Caco-2 (cell line): ENCODE measurements around the gene MEF2D. TPM values are rescaled to one million over a fixed set of nuclear protein-coding genes. Genes with fewer than 3 reads are reported as not detected.

ENCODE experiments used
- BruUV-seq: library from RNA; stranded (reverse); fragments of 400-500 nt; replicated peaks from 2 replicates; lab custom pipeline; 2021; lab: Mats Ljungman, UMichigan
- CTCF ChIA-PET: fragments of 300-600 bp; sonication (Branson Sonifier 250); formaldehyde crosslinking; loops from one replicate; lab custom pipeline; 2022; ENCODE audit warnings: antibody characterized with exemption; lab: Charles Lee
- POLR2A ChIA-PET: fragments of 300-600 bp; sonication (Branson Sonifier 250); formaldehyde crosslinking; loops from one replicate; lab custom pipeline; 2022; ENCODE audit warnings: antibody characterized with exemption; lab: Charles Lee
- DNase-seq, 2 experiments: peaks; one replicate each; pipeline versions ENCODE4 v3.0.0 to v3.0.0-alpha.2; 2020 to 2022
- H3K27me3 ChIP-seq: replicated peaks from 2 replicates; pipeline ENCODE4 v1.6.0; 2011; ENCODE audit warnings: low read length; ENCODE audit not compliant: control insufficient read depth, insufficient read depth
- H3K36me3 ChIP-seq: 2 replicates; pipeline ENCODE4 v1.5.1; 2011; ENCODE audit warnings: low read length; ENCODE audit not compliant: control insufficient read depth, insufficient read depth
- H3K4me1 ChIP-seq: fragments of 250-450 bp; sonication (Bioruptor Pico); 2 replicates; pipeline ENCODE4 v1.5.1; 2020; ENCODE audit warnings: mild to moderate bottlenecking
- H3K4me3 ChIP-seq: 2 replicates; pipeline ENCODE4 v1.5.1; 2011; ENCODE audit warnings: low read depth, mild to moderate bottlenecking, control low read depth, low read length
- H3K9me3 ChIP-seq: fragments of 250-450 bp; sonication (Bioruptor Pico); 2 replicates; pipeline ENCODE4 v1.5.1; 2020; ENCODE audit warnings: mild to moderate bottlenecking, moderate library complexity
- H3K27ac Mint-ChIP-seq: one replicate; pipeline ENCODE4 v1.8.0; 2022; ENCODE audit warnings: mixed read lengths; ENCODE audit not compliant: unreplicated experiment
- H3K27me3 Mint-ChIP-seq: one replicate; pipeline ENCODE4 v1.8.0; 2022; ENCODE audit warnings: mixed read lengths; ENCODE audit not compliant: insufficient read depth, unreplicated experiment
- H3K36me3 Mint-ChIP-seq: one replicate; pipeline ENCODE4 v1.8.0; 2022; ENCODE audit warnings: mild to moderate bottlenecking, mixed read lengths; ENCODE audit not compliant: insufficient read depth, unreplicated experiment
- H3K4me1 Mint-ChIP-seq: one replicate; pipeline ENCODE4 v1.8.0; 2022; ENCODE audit warnings: low read depth, mixed read lengths; ENCODE audit not compliant: unreplicated experiment
- H3K4me3 Mint-ChIP-seq: one replicate; pipeline ENCODE4 v1.8.0; 2022; ENCODE audit warnings: mild to moderate bottlenecking, moderate library complexity, mixed read lengths; ENCODE audit not compliant: unreplicated experiment
- H3K9me3 Mint-ChIP-seq: one replicate; pipeline ENCODE4 v1.8.0; 2022; ENCODE audit warnings: mixed read lengths; ENCODE audit not compliant: unreplicated experiment
- CTCF ChIP-seq, 2 experiments: fragments of 200-600 bp in 1 of 2; IDR thresholded peaks; 1 replicate in 1 of 2; 2 replicates in 1 of 2; pipeline versions ENCODE4 v1.5.1 to v1.8.0; 2011 to 2022; ENCODE audit warnings: antibody characterized with exemption in 1 of 2, control low read depth in 1 of 2, inconsistent platforms in 1 of 2, low read depth in 1 of 2, low read length in 1 of 2, mild to moderate bottlenecking in 1 of 2, moderate library complexity in 1 of 2; ENCODE audit not compliant: insufficient read depth in 1 of 2, severe bottlenecking in 1 of 2, unreplicated experiment in 1 of 2
- intact Hi-C: fragments of 100-400 bp; cut with micrococcal nuclease; formaldehyde crosslinking; loops from one replicate; pipeline ENCODE4 v1.10.0; 2022; ENCODE audit not compliant: unreplicated experiment
- total RNA-seq: library from RNA; stranded (reverse); gene quantifications from 2 replicates; pipeline ENCODE4 v1.2.3, GENCODE V29; 2022

Gene MEF2D
- total RNA-seq, 1 experiment from 2014 or later = 18.6 TPM

- H3K9me3 Mint-ChIP-seq = no peaks in the 10 kb centered on the region
- no peaks in the 10 kb centered on the region for H3K4me1 Mint-ChIP-seq
- H3K27me3 ChIP-seq = no peaks in the 10 kb centered on the region
- peaks cover 2% of the 10 kb centered on the region for H3K36me3 ChIP-seq
- CTCF ChIA-PET = interaction anchor here (0.7 to 2.2 kb wide), 3 partner anchors 9 to 234 kb away, joined by 3 to 9 read pairs (median 3); no protein-coding TSS in a partner anchor
- H3K36me3 Mint-ChIP-seq = peaks cover 34% of the 10 kb centered on the region
- H3K4me3 Mint-ChIP-seq = no peak overlapping the region
- POLR2A ChIA-PET = interaction anchor here (1.3 to 2.1 kb wide), 3 partner anchors 15 to 32 kb away, joined by 4 to 8 read pairs (median 4); no protein-coding TSS in a partner anchor
- no peak overlapping the region for H3K4me3 ChIP-seq
- intact Hi-C loops = loop anchor here (1.0 kb wide), 1 partner anchor 14 kb away; no protein-coding TSS in a partner anchor
- DNase-seq = peak; percentile 49 to 53
- BruUV-seq = no TSS peak
- no peaks in the 10 kb centered on the region for H3K27me3 Mint-ChIP-seq
- TF ChIP-seq CTCF (IDR thresholded peaks at IDR 0.05; ENCODE audit: insufficient read depth in 1 of 2, low read depth in 1 of 2, low read length in 1 of 2, severe bottlenecking in 1 of 2, unreplicated experiment in 1 of 2) = no peak
- H3K4me1 ChIP-seq = peaks cover 8% of the 10 kb centered on the region
- no peaks in the 10 kb centered on the region for H3K9me3 ChIP-seq
- peak overlapping the region; percentile 69 for H3K27ac Mint-ChIP-seq
Observed at GRCh38 chr1:156471496-156472490, 28.8 kb downstream of the MEF2D start.

GRCh38 chr1:156470473-156470872 lies 30.1 kb downstream of the MEF2D start:
- H3K36me3 ChIP-seq = peaks cover 2% of the 10 kb centered on the region
- no peak overlapping the region for H3K4me3 ChIP-seq
- POLR2A ChIA-PET = interaction anchor here (2.1 kb wide), 1 partner anchor 13 kb away, joined by 8 read pairs; no protein-coding TSS in a partner anchor
- no peak overlapping the region for H3K4me3 Mint-ChIP-seq
- no peak overlapping the region for H3K27ac Mint-ChIP-seq
- BruUV-seq = no TSS peak
- no peaks in the 10 kb centered on the region for H3K9me3 Mint-ChIP-seq
- no peaks in the 10 kb centered on the region for H3K27me3 Mint-ChIP-seq
- CTCF ChIA-PET = interaction anchor here (2.2 kb wide), 1 partner anchor 13 kb away, joined by 9 read pairs; no protein-coding TSS in a partner anchor
- H3K4me1 Mint-ChIP-seq = no peaks in the 10 kb centered on the region
- no peaks in the 10 kb centered on the region for H3K9me3 ChIP-seq
- H3K27me3 ChIP-seq = no peaks in the 10 kb centered on the region
- intact Hi-C loops = no loop called here
- no peak for DNase-seq
- peaks cover 22% of the 10 kb centered on the region for H3K36me3 Mint-ChIP-seq
- no peak for TF ChIP-seq CTCF (IDR thresholded peaks at IDR 0.05; ENCODE audit: insufficient read depth in 1 of 2, low read depth in 1 of 2, low read length in 1 of 2, severe bottlenecking in 1 of 2, unreplicated experiment in 1 of 2)
- peaks cover 8% of the 10 kb centered on the region for H3K4me1 ChIP-seq

GRCh38 chr1:156468693-156469345 lies 31.8 kb downstream of the MEF2D start:
- Mint-ChIP-seq H3K9me3 (no peaks in the 10 kb centered on the region), H3K36me3 (peaks cover 12% of the 10 kb centered on the region), H3K27ac (no peak overlapping the region), H3K4me1 (no peaks in the 10 kb centered on the region), H3K27me3 (no peaks in the 10 kb centered on the region), H3K4me3 (no peak overlapping the region)
- peaks cover 8% of the 10 kb centered on the region for H3K4me1 ChIP-seq
- CTCF ChIA-PET = interaction anchor here (0.5 kb wide), 1 partner anchor 123 kb away, joined by 6 read pairs; no protein-coding TSS in a partner anchor
- H3K9me3 ChIP-seq = no peaks in the 10 kb centered on the region
- TF ChIP-seq CTCF (IDR thresholded peaks at IDR 0.05; ENCODE audit: insufficient read depth in 1 of 2, low read depth in 1 of 2, low read length in 1 of 2, severe bottlenecking in 1 of 2, unreplicated experiment in 1 of 2) = no peak
- POLR2A ChIA-PET = no interaction called here
- no peaks in the 10 kb centered on the region for H3K27me3 ChIP-seq
- no peak for DNase-seq
- intact Hi-C loops = no loop called here
- H3K36me3 ChIP-seq = peaks cover 4% of the 10 kb centered on the region
- no TSS peak for BruUV-seq
- no peak overlapping the region for H3K4me3 ChIP-seq
